B cell (primary cell): ENCODE results near the gene AP1M1. TPM values are rescaled to one million over a fixed set of nuclear protein-coding genes. Genes with fewer than 3 reads are reported as not detected.
A peak's percentile ranks its signal among the peaks of the same experiment; 100 is the strongest.

Experiments used
- ATAC-seq: fragments of 200-7000 bp; cut with Tn5 transposase; one replicate; pipeline ENCODE4 v1.10.0; 2021; ENCODE audit warnings: low read depth, mild to moderate bottlenecking, moderate number of reproducible peaks, moderate library complexity
- CTCF ChIA-PET: fragments of 350-600 bp; sonication (Branson Sonifier 250); formaldehyde crosslinking; loops from one replicate; lab custom pipeline; 2021; ENCODE audit warnings: antibody characterized with exemption, inconsistent platforms; lab: Charles Lee
- POLR2A ChIA-PET: fragments of 350-600 bp; sonication (Branson Sonifier 250); formaldehyde crosslinking; loops from one replicate; lab custom pipeline; 2021; ENCODE audit warnings: antibody characterized with exemption; lab: Charles Lee
- DNase-seq: peaks from one replicate; pipeline ENCODE4 v3.0.0; 2013
- H2AFZ ChIP-seq: 2 replicates; pipeline ENCODE4 v1.6.1; 2012; ENCODE audit warnings: mild to moderate bottlenecking, low read depth, low read length; ENCODE audit not compliant: insufficient read depth, poor library complexity, severe bottlenecking
- H3K27ac ChIP-seq, 2 donors: 1 replicate in 1 of 2; 2 replicates in 1 of 2; pipeline ENCODE4 v1.5.1; 2012 to 2013; ENCODE audit warnings: low read length in 2 of 2, mild to moderate bottlenecking in 2 of 2, moderate library complexity in 1 of 2
- H3K27me3 ChIP-seq, 4 experiments: fragments of 200-600 bp in 1 of 4; sonication (generic) in 1 of 4; replicated peaks in 1 of 4; 1 replicate in 2 of 4; 2 replicates in 2 of 4; pipeline versions ENCODE4 v1.6.1 to v1.7.0; 2013 to 2016; ENCODE audit warnings: low read length in 3 of 4, mild to moderate bottlenecking in 2 of 4, mixed read lengths in 1 of 4, moderate library complexity in 1 of 4; ENCODE audit not compliant: insufficient read depth in 4 of 4, control insufficient read depth in 3 of 4; ENCODE audit errors: control extremely low read depth in 1 of 4
- H3K36me3 ChIP-seq, 2 experiments: replicated peaks in 1 of 2; 1 replicate in 1 of 2; 2 replicates in 1 of 2; pipeline versions ENCODE4 v1.6.1 to v1.7.1; 2013; ENCODE audit warnings: low read length in 1 of 2; ENCODE audit not compliant: insufficient read depth in 2 of 2, control insufficient read depth in 1 of 2; ENCODE audit errors: control extremely low read depth in 1 of 2, extremely low read depth in 1 of 2
- H3K4me1 ChIP-seq, 2 donors: fragments of 200-600 bp in 1 of 2; sonication (generic) in 1 of 2; 1 replicate in 1 of 2; 2 replicates in 1 of 2; pipeline versions ENCODE4 v1.5.1 to v1.6.1; 2013 to 2017; ENCODE audit warnings: low read length in 2 of 2; ENCODE audit not compliant: control insufficient read depth in 2 of 2, insufficient read depth in 2 of 2
- H3K4me2 ChIP-seq: replicated peaks from 2 replicates; pipeline ENCODE3; 2012; ENCODE audit warnings: mild to moderate bottlenecking, low read depth, low read length; ENCODE audit not compliant: poor library complexity, severe bottlenecking
- H3K4me3 ChIP-seq, 5 experiments: fragments of 200-600 bp in 1 of 5; sonication (generic) in 1 of 5; 1 replicate in 3 of 5; 2 replicates in 2 of 5; pipeline versions ENCODE4 v1.5.1 to v1.7.0; 2011 to 2016; ENCODE audit warnings: low read length in 4 of 5, mild to moderate bottlenecking in 4 of 5, low read depth in 2 of 5, control low read depth in 1 of 5, moderate library complexity in 1 of 5; ENCODE audit not compliant: insufficient read depth in 1 of 5; ENCODE audit errors: control extremely low read depth in 1 of 5, extremely low read depth in 1 of 5
- H3K79me2 ChIP-seq: fragments of 200-600 bp; sonication (generic); one replicate; pipeline ENCODE4 v1.6.0; 2016; ENCODE audit warnings: low read length; ENCODE audit not compliant: control insufficient read depth, insufficient read depth
- H3K9ac ChIP-seq: fragments of 200-600 bp; sonication (generic); 2 replicates; pipeline ENCODE4 v1.6.1; 2017; ENCODE audit warnings: mild to moderate bottlenecking, low read length, moderate library complexity
- H3K9me3 ChIP-seq, 3 donors: one replicate each; pipeline versions ENCODE4 v1.6.1 to v1.7.1; 2013; ENCODE audit warnings: low read length in 2 of 3; ENCODE audit not compliant: control insufficient read depth in 2 of 3, insufficient read depth in 1 of 3; ENCODE audit errors: control extremely low read depth in 1 of 3
- H4K20me1 ChIP-seq: 2 replicates; pipeline ENCODE4 v1.6.0; 2012; ENCODE audit warnings: mild to moderate bottlenecking, low read length; ENCODE audit not compliant: insufficient read depth, control insufficient read depth, poor library complexity, severe bottlenecking
- H3K27ac Mint-ChIP-seq: one replicate; pipeline ENCODE4 v1.8.0; 2021; ENCODE audit warnings: mixed read lengths
- H3K27me3 Mint-ChIP-seq: one replicate; pipeline ENCODE4 v1.8.0; 2021; ENCODE audit warnings: mixed read lengths
- H3K4me1 Mint-ChIP-seq: one replicate; pipeline ENCODE4 v1.8.0; 2021; ENCODE audit warnings: mixed read lengths
- H3K4me3 Mint-ChIP-seq: one replicate; pipeline ENCODE4 v1.8.0; 2021; ENCODE audit warnings: mixed read lengths
- H3K9me3 Mint-ChIP-seq: one replicate; pipeline ENCODE4 v1.8.0; 2022; ENCODE audit warnings: mixed read lengths; ENCODE audit not compliant: insufficient read depth
- EZH2 ChIP-seq: IDR thresholded peaks from 2 replicates; pipeline ENCODE4 v1.6.1; 2012; ENCODE audit warnings: borderline replicate concordance, low read depth, mild to moderate bottlenecking, moderate library complexity, low read length; ENCODE audit not compliant: insufficient read depth, poor library complexity, severe bottlenecking
- WGBS: methylation state at CpG from one replicate; pipeline ENCODE4 v1.1.5; 2013; ENCODE audit warnings: missing lambda C conversion rate; ENCODE audit not compliant: insufficient coverage; 5-methylcytosine and 5-hydroxymethylcytosine counted together
- intact Hi-C: fragments of 100-400 bp; cut with micrococcal nuclease; formaldehyde crosslinking; loops from one replicate; pipeline ENCODE4 v1.10.0; 2022
- polyA plus RNA-seq: library from polyadenylated mRNA; depleted of rRNA; stranded (reverse); fragments of >200 nt; gene quantifications from 2 replicates; pipeline ENCODE4 v1.2.3, GENCODE V29; 2012
- total RNA-seq, 2 donors: library from RNA; stranded (reverse); fragments of 120-200 nt in 1 of 2; gene quantifications; 1 replicate in 1 of 2; 2 replicates in 1 of 2; pipeline versions ENCODE4 v1.2.3 to v1.2.4, GENCODE V29; 2013 to 2022
- TF ChIP-seq, protein P1 (sequence below): fragments of 200-600 bp; IDR thresholded peaks from one replicate; pipeline ENCODE4 v1.8.0; 2022; ENCODE audit warnings: antibody characterized with exemption, mild to moderate bottlenecking

Gene AP1M1
- total and polyA plus RNA-seq, 2 donors (not counting 1 experiment from before 2014, with no cell fraction given) = 77.8 to 102 TPM

DNA sequence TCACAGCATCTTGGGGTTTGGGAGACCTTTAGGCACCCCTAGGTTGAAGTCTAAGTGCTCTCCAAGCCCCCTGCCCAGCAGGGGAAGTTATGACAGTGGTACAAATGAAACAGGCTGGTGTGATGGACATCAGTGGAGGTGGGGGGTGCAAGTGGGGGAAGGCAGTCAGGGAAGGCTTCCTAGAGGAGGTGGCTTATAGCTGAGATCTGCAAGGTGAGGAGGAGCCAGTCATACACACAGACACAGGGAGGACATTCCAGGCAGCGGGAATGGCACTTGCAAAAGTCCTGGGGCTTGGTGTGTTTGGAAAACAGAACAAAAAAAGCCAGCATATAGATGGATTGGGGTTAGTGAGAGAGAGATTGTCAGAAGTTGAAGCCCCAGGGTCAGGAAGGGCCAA lies 42.6 kb upstream of the AP1M1 start:
- Mint-ChIP-seq H3K4me3 (peak overlapping the region; percentile 44), H3K27ac (peak overlapping the region; percentile 80), H3K4me1 (peaks cover 38% of the 10 kb centered on the region), H3K9me3 (no peaks in the 10 kb centered on the region), H3K27me3 (no peaks in the 10 kb centered on the region)
- peaks cover 27 to 49% of the 10 kb centered on the region in 2 donors for H3K4me1 ChIP-seq
- peaks cover 0 to 75% of the 10 kb centered on the region in 2 experiments for H3K36me3 ChIP-seq
- ChIA-PET CTCF (interaction anchor here (1.0 kb wide), 1 partner anchor 89 kb away, joined by 3 read pairs; no protein-coding TSS in a partner anchor), POLR2A (interaction anchor here (1.4 to 1.6 kb wide), 2 partner anchors 10 to 12 kb away, joined by 6 to 9 read pairs; partner anchors contain the start of gene HSH2D)
- peak overlapping the region; percentile 29 to 42 for H3K27ac ChIP-seq
- H3K9me3 ChIP-seq = peaks cover 0 to 6% (median 0%) of the 10 kb centered on the region in 3 donors
- peak overlapping the region in 1 of 5 experiments; percentile 9 for H3K4me3 ChIP-seq
- DNase-seq (no peak), ATAC-seq (no peak)
- intact Hi-C loops = no loop called here
- H3K4me2 ChIP-seq = peak overlapping the region; percentile 27
- 100% methylated on average over 1 of the region's 1 CpG for WGBS
- no peaks in the 10 kb centered on the region for H3K27me3 ChIP-seq
- H2AFZ ChIP-seq = no peak overlapping the region
- TF ChIP-seq, protein P1, sequence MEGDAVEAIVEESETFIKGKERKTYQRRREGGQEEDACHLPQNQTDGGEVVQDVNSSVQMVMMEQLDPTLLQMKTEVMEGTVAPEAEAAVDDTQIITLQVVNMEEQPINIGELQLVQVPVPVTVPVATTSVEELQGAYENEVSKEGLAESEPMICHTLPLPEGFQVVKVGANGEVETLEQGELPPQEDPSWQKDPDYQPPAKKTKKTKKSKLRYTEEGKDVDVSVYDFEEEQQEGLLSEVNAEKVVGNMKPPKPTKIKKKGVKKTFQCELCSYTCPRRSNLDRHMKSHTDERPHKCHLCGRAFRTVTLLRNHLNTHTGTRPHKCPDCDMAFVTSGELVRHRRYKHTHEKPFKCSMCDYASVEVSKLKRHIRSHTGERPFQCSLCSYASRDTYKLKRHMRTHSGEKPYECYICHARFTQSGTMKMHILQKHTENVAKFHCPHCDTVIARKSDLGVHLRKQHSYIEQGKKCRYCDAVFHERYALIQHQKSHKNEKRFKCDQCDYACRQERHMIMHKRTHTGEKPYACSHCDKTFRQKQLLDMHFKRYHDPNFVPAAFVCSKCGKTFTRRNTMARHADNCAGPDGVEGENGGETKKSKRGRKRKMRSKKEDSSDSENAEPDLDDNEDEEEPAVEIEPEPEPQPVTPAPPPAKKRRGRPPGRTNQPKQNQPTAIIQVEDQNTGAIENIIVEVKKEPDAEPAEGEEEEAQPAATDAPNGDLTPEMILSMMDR = no peak
- TF ChIP-seq EZH2 = no peak
- no peak overlapping the region for H3K9ac ChIP-seq
- H3K79me2 ChIP-seq = peaks cover 27% of the 10 kb centered on the region
- H4K20me1 ChIP-seq = peaks cover 70% of the 10 kb centered on the region

GRCh38 chr19:16156904-16157303 lies 40.8 kb upstream of the AP1M1 start:
- H3K4me2 ChIP-seq = no peak overlapping the region
- TF ChIP-seq, protein P1 = no peak
- TF ChIP-seq EZH2 = no peak
- Mint-ChIP-seq H3K4me3 (no peak overlapping the region), H3K9me3 (no peaks in the 10 kb centered on the region), H3K4me1 (peaks cover 36% of the 10 kb centered on the region), H3K27ac (peak overlapping the region; percentile 20), H3K27me3 (no peaks in the 10 kb centered on the region)
- H3K9ac ChIP-seq = no peak overlapping the region
- DNase-seq (no peak), ATAC-seq (no peak)
- 80% methylated on average over 6 of the region's 6 CpGs for WGBS
- peaks cover 52% of the 10 kb centered on the region for H4K20me1 ChIP-seq
- POLR2A ChIA-PET = interaction anchor here (0.6 to 1.7 kb wide), 4 partner anchors 13 to 16 kb away, joined by 3 to 9 read pairs (median 8); partner anchors contain the start of gene HSH2D
- CTCF ChIA-PET = interaction anchor here (0.6 to 1.9 kb wide), 2 partner anchors 39 to 391 kb away, joined by 4 to 5 read pairs; no protein-coding TSS in a partner anchor
- peaks cover 0 to 6% (median 0%) of the 10 kb centered on the region in 3 donors for H3K9me3 ChIP-seq
- H2AFZ ChIP-seq = no peak overlapping the region
- H3K79me2 ChIP-seq = peaks cover 11% of the 10 kb centered on the region
- H3K4me1 ChIP-seq = peaks cover 20 to 37% of the 10 kb centered on the region in 2 donors
- intact Hi-C loops = no loop called here
- H3K4me3 ChIP-seq = no peak overlapping the region
- no peaks in the 10 kb centered on the region for H3K27me3 ChIP-seq
- peaks cover 0 to 60% of the 10 kb centered on the region in 2 experiments for H3K36me3 ChIP-seq
- H3K27ac ChIP-seq = no peak overlapping the region
